Adrenal gland (tissue), 12 donors: ENCODE measurements around the gene MAT2A. TPM values are rescaled to one million over a fixed set of nuclear protein-coding genes. Genes with fewer than 3 reads are reported as not detected.
"Not testable (repeated sequence)": the region's sequence is repeated elsewhere in the genome, so short reads cannot be mapped to it uniquely, and the experiment has no call there.

Experiments
- DNase-seq, 7 donors: peaks; one replicate each; pipeline ENCODE4 v3.0.0-alpha.2; 2019 to 2020
- H3K27ac ChIP-seq, 5 donors: fragments of 200-600 bp; sonication (generic) in 4 of 5; 1 replicate in 3 of 5; 2 replicates in 2 of 5; pipeline versions ENCODE4 v1.5.1 to v1.8.0; 2016 to 2020; ENCODE audit warnings: mild to moderate bottlenecking in 1 of 5
- H3K27me3 ChIP-seq: fragments of 200-600 bp; 2 replicates; pipeline ENCODE4 v1.8.0; 2021
- H3K36me3 ChIP-seq, 2 donors: fragments of 200-600 bp; replicated peaks in 1 of 2; 1 replicate in 1 of 2; 2 replicates in 1 of 2; pipeline versions ENCODE4 v1.5.1 to v1.8.0; 2018 to 2022
- H3K4me1 ChIP-seq, 2 donors: fragments of 200-600 bp; replicated peaks in 1 of 2; 1 replicate in 1 of 2; 2 replicates in 1 of 2; pipeline versions ENCODE4 v1.5.1 to v1.8.0; 2018 to 2021
- H3K4me3 ChIP-seq, 4 donors: fragments of 200-600 bp; sonication (generic) in 3 of 4; one replicate each; pipeline ENCODE4 v1.5.1; 2016 to 2018
- H3K9me3 ChIP-seq, 3 donors: fragments of 200-600 bp; sonication (generic) in 1 of 3; replicated peaks in 1 of 3; 1 replicate in 2 of 3; 2 replicates in 1 of 3; pipeline versions ENCODE4 v1.5.1 to v1.8.0; 2016 to 2021
- POLR2A ChIP-seq, 2 donors: fragments of 450-650 bp; IDR thresholded peaks; one replicate each; pipeline ENCODE4 v1.6.1; 2017; ENCODE audit warnings: antibody characterized with exemption in 2 of 2, mild to moderate bottlenecking in 2 of 2, moderate library complexity in 1 of 2
- WGBS, 4 donors: extraction: QIAGEN DNeasy Blood & Tissue Kit in 2 of 4; methylation state at CpG; one replicate each; pipeline versions ENCODE4 v1.1.5 to v1.1.7; 2013 to 2017; 5-methylcytosine and 5-hydroxymethylcytosine counted together
- intact Hi-C, 2 donors: fragments of 100-400 bp; cut with DNase I; formaldehyde crosslinking; loops; one replicate each; pipeline versions ENCODE4 v1.14.1 to v1.15.0; 2022 to 2023
- polyA plus RNA-seq, 3 donors: library from polyadenylated mRNA; stranded (reverse); fragments of 200-250 nt in 2 of 3; fragments of 350-450 nt in 1 of 3; fragmentation: Illumina TruSeq in 1 of 3; extraction: RNeasy Lipid Tissue Mini Kit (QIAGEN cat#74804) in 1 of 3; gene quantifications; one replicate each; pipeline ENCODE4 v1.2.3, GENCODE V29; 2013 to 2014
- total RNA-seq, 9 donors: library from RNA; depleted of rRNA in 4 of 9; stranded (reverse); fragments of >200 nt in 4 of 9; fragments of 120-200 nt in 1 of 9; fragmentation: NEBNext Ultra II Directional in 1 of 9; extraction: Animal tissue kit (Norgen Biotek cat#: 25700) in 1 of 9; gene quantifications; one replicate each; pipeline versions ENCODE4 v1.1.0 to v1.2.4, GENCODE V29; 2013 to 2023
- TF ChIP-seq, protein P1 (sequence below), 6 experiments: fragments of 450-650 bp in 4 of 6; fragments of 200-600 bp in 2 of 6; sonication (generic) in 1 of 6; IDR thresholded peaks; 1 replicate in 5 of 6; 2 replicates in 1 of 6; pipeline versions ENCODE4 v1.5.1 to v1.8.0; 2016 to 2021; ENCODE audit warnings: antibody characterized with exemption in 6 of 6, mild to moderate bottlenecking in 2 of 6, moderate library complexity in 1 of 6
- donor health status: healthy with polysubstance abuse.
- donor health status: Bipolar disorder and iron deficiency.
- donor health status: DM: yes; HTN: yes; CAD: no.
- donor health status: DM: no; HTN: no; CAD: no.
- donor health status: DM: no; HTN: no; CAD: no.
- donor health status: DM: yes; HTN: yes; CAD: no.

MAT2A gene
- total and polyA plus RNA-seq, 12 donors: 41.1 to 429 (median 148) TPM

DNA sequence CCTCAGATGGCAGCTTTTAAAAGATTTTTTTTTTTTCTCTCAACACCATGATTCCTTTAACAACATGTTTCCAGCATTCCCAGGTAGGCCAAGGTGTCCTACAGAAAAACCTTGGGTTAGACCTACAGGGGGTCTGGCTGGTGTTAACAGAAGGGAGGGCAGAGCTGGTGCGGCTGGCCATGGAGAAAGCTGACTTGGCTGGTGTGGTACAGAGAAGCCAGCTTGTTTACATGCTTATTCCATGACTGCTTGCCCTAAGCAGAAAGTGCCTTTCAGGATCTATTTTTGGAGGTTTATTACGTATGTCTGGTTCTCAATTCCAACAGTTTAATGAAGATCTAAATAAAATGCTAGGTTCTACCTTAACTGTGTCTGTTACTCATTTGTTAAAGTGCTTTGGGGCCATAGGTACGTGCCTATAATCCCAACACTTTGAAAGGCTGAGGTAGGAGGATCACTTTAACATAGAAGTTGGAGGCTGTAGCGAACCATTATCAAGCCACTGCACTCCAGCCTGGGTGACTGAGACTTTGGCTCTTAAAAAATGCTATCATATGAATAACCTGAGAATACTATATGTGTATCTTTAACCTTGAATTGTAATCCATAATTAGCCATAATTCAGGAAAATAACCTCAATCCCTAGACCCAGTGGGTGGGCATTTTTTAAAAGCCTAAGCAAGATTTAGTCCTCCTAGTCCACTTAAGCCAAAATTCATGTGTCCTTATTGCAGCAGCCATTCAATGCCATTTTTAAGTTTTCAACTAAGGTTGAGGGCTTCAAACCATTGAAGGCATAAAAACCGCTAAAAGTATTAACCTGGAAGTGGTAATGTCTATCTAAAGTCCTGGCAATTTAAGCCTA, 6.2 kb downstream of the MAT2A start:
- H3K4me3 ChIP-seq, H3K9me3 ChIP-seq, H3K27me3 ChIP-seq, intact Hi-C loops, DNase-seq: not testable (repeated sequence)
- Histone ChIP-seq H3K4me1 (peaks cover 9 to 51% of the 10 kb centered on the region in 2 donors), H3K36me3 (peaks cover 0 to 64% of the 10 kb centered on the region in 2 donors), H3K27ac (peak overlapping the region in 1 of 5 donors; percentile 1)
- peak in 1 of 2 donors; percentile 8 for TF ChIP-seq POLR2A (IDR thresholded peaks at IDR 0.05)
- WGBS, 4 donors: 83 to 91% (median 87%) methylated on average over 4 to 5 of the region's 5 CpGs

DNA sequence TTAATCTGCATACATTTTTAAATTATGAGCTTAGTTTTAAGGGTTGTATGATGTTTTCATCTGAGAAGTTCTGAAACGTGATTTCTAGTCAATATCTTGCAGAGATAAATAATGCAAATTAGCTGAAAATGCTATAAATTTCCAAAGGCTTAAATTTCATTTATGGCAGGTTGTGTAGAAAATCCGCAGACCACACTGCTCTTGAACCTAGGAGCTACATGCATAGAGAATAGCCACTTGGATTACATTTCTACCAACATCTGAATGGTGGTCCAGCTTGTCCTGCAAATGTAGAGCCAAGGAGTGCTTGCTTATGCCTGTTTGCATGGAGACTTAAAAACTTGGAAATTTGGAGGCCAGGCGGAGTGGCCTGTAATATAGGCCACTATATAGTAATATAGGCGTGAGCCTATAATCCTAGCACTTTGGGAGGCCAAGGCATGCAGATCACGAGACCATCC, 6.8 kb downstream of the MAT2A start:
- Histone ChIP-seq H3K27ac (peak overlapping the region in 1 of 5 donors; percentile 1), H3K4me3 (no peak overlapping the region), H3K4me1 (peaks cover 9 to 53% of the 10 kb centered on the region in 2 donors), H3K27me3 (no peaks in the 10 kb centered on the region), H3K36me3 (peaks cover 0 to 68% of the 10 kb centered on the region in 2 donors), H3K9me3 (no peaks in the 10 kb centered on the region)
- TF ChIP-seq POLR2A (IDR thresholded peaks at IDR 0.05): no peak
- TF ChIP-seq, protein P1, sequence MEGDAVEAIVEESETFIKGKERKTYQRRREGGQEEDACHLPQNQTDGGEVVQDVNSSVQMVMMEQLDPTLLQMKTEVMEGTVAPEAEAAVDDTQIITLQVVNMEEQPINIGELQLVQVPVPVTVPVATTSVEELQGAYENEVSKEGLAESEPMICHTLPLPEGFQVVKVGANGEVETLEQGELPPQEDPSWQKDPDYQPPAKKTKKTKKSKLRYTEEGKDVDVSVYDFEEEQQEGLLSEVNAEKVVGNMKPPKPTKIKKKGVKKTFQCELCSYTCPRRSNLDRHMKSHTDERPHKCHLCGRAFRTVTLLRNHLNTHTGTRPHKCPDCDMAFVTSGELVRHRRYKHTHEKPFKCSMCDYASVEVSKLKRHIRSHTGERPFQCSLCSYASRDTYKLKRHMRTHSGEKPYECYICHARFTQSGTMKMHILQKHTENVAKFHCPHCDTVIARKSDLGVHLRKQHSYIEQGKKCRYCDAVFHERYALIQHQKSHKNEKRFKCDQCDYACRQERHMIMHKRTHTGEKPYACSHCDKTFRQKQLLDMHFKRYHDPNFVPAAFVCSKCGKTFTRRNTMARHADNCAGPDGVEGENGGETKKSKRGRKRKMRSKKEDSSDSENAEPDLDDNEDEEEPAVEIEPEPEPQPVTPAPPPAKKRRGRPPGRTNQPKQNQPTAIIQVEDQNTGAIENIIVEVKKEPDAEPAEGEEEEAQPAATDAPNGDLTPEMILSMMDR (IDR thresholded peaks at IDR 0.05): no peak
- intact Hi-C loops: no loop called here
- WGBS, 4 donors: 82 to 93% (median 92%) methylated on average over 5 of the region's 5 CpGs
- DNase-seq: no peak

DNA sequence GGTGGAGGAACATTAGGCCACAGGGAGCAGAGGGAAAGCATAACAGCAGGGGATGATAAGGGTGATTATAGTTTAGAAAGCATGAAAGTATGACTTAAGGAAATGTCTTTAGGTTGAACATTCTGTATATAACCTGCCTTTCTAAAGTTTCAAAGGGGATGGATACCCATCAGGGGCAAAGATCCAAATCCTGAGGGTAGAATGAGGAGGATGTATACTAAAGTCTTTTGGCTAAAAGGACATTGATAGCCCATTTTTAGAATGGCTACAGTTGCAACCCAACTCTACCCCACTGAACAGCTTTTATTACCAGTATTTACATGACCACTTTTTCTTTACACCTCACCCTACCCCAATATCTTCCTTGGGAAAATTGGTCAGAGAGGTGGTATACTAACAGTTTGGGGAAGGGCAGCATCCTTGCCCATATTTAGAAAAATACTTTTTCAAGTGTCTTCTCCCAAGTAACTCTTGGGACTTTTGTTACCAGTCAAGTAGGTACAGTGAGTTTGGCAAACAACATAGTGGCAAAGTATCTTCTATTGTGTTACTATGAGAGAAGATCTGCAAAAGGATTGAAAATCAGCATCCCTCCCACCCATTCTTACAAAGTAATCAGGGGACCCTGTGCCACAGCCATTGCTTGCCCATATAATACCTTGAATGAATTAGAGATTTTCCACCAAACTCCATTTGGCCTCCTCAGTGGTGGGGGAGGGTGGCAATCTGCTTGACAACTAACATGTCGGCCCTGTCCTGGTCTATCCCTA, 8.3 kb downstream of the MAT2A start:
- DNase-seq: no peak
- H3K4me3 ChIP-seq: no peak overlapping the region
- TF ChIP-seq POLR2A (IDR thresholded peaks at IDR 0.05): no peak
- TF ChIP-seq, protein P1 (IDR thresholded peaks at IDR 0.05): no peak
- H3K9me3 ChIP-seq: no peaks in the 10 kb centered on the region
- peak overlapping the region in 2 of 5 donors; percentile 6 to 31 for H3K27ac ChIP-seq
- 67 to 93% (median 86%) methylated on average over 1 of the region's 1 CpG for WGBS, 4 donors
- H3K36me3 ChIP-seq: peaks cover 0 to 65% of the 10 kb centered on the region in 2 donors
- peaks cover 0 to 46% of the 10 kb centered on the region in 2 donors for H3K4me1 ChIP-seq
- intact Hi-C loops: no loop called here
- no peaks in the 10 kb centered on the region for H3K27me3 ChIP-seq

DNA sequence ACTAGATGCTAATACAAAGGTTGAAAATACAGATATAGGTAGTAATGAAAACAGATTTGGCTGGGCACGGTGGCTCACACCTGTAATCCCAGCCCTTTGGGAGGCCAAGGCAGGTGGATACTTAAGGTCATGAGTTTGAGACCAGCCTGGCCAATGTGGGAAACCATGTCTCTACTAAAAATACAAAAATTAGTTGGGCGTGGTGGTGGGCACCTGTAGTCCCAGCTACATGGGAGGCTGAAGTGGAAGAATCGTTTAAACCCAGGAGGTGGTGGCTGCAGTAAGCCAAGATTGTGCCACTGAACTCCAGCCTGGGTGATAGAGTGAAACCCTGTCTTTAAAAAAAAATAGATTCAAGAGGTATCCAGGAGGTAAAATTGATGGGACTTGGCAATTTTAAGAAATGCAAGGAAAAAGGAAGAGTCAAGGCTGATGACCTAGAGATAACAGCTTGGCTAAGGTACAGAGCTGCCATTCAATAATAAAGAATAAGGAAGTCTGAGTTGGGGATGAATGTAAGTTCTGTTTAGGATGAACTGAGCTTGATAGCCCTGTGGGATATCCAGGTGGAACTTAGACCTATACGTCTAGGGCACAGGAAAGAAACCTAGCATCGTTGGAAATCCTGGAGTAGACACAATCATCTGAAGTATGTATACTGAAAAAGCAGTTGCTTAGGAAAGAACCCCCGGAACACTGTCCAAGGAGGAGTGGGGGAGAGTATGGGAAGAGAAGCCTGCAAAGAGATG, 9.1 kb downstream of the MAT2A start:
- Histone ChIP-seq H3K36me3 (peaks cover 0 to 65% of the 10 kb centered on the region in 2 donors), H3K9me3 (no peaks in the 10 kb centered on the region), H3K27me3 (no peaks in the 10 kb centered on the region), H3K27ac (peak overlapping the region in 3 of 5 donors; percentile 6 to 31 (median 20)), H3K4me3 (no peak overlapping the region), H3K4me1 (peaks cover 0 to 38% of the 10 kb centered on the region in 2 donors)
- intact Hi-C loops: no loop called here
- no peak for TF ChIP-seq POLR2A (IDR thresholded peaks at IDR 0.05)
- TF ChIP-seq, protein P1 (IDR thresholded peaks at IDR 0.05): no peak
- DNase-seq: no peak
- WGBS, 4 donors: 55 to 65% (median 62%) methylated on average over 6 of the region's 6 CpGs
